GM19395 (cell line): ENCODE results near the gene SPEF2.

Experiments
- ATAC-seq: cut with Tn5 transposase; IDR thresholded peaks from one replicate; pipeline ENCODE4 v1.9.1; 2021; ENCODE audit warnings: mild to moderate bottlenecking, moderate library complexity; ENCODE audit not compliant: unreplicated experiment

Gene SPEF2

GRCh38 chr5:35776757-35777156, 159.1 kb downstream of the SPEF2 start:
- no peak for ATAC-seq

DNA sequence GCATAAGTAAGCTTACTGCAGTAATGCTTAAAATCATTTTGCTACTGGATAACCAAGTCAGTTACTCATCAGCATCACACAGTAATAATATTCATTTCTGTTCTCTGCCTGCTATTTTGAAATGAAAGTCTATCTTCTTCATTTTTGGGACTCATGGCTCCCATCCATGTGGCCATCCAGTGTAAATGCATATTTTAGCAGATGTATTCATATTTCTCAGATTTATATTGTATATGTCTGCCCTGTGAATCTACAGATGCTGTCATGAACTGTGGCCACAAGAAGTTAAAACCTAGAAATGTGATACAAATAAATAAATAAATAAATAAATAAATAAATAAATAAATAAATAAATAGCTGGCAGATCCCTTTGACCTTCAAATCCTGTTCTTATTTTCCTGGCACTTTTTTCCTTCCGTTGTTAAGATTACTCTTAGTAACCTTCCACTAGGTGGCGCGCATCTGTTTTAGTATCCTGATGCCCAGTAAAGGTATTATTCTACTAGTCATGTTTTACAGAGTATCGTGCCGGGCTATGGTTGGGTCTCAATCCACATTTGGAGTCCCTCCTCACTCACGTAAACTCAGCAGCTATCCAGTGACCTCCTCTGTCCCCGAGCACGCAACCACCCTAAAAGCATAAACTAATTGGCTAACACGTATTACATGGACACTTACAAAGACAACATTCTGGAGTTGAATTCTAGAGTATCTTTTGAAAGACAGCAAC, 159.9 kb downstream of the SPEF2 start:
- ATAC-seq: peak; percentile 79

DNA sequence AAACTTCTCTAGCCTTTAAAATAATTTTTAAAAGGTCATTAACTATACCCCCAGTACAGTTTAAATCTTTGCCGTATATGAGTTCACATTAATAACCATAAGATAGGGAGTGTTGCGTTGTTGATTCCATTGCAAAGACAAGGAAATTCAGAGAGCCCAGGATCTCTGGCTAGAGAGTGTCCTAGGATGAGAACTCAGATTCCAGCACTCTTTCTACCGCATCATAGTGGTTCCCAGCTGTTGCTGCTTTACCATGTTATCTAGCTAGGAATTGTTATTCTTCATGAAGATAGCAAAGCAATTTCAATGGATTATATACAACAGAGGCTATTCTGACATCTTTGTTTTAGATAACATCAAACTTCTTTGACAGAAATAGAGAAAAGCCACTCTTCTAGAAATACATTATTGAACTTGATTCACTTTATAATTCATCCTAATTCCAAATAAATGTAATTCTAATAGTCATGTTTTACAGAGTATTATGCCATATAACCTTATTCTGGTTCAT, 160.7 kb downstream of the SPEF2 start:
- no peak for ATAC-seq

DNA sequence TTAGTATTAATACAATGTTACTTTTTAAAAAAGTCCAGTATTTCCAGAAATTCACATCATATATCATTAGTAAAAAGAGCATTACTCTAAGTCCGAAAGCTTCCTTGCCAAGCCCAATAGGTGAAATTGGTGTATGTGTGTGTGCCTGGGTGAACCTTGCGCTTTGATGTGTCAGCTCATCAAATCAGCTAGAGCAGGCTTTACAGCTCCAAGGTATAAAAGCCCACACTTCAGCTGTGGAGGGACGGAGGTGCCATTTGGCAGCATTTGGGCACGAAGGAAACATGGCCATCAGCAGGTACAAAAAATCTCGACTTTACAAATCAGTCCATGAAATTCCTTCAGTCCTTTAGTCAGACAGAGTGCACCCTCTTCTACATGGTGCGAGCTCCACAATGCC, 162.6 kb downstream of the SPEF2 start:
- no peak for ATAC-seq

GRCh38 chr5:35781181-35781790, 163.6 kb downstream of the SPEF2 start:
- ATAC-seq: no peak

DNA sequence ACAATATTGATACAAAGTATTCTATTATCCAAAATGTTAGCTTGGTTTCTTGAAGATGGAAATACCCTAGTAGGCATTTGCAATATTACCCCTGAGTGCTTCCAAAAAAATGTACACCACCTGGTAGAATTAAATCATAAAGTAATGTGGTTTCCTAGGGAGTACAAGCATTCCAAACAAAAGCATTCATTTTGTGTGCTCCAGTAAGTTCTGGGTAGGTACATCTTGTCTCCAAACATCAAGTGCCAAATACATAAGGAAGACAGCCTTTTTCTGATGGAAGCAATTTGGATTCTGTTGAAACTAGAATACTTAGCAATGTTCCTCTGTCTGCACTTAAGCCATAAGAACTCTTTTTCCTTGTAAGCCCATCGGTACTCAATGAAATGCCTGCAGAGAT, 165.9 kb downstream of the SPEF2 start:
- no peak for ATAC-seq

DNA sequence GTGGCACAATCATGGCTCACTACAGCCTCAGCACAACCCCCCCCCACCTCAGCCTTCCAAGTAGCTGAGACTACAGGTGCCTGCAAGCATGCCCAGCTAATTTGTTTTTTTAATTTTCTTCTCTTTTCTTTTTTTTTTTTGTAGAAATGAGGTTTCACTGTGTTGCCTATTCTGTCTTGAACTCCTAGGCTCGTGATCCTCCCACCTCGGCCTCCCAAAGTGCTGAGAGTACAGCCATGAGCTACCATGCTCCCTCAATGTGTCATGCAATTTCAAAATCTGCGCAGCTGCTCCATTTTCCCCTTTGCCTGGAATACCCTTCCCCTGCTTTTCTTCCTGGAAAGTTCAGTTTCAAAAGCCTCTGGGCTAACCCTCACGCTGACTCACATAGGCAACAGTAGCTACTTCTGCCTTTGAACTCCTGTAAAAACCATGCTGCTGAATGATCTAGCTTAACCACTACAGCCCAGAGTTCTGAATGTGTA, 168.0 kb downstream of the SPEF2 start:
- no peak for ATAC-seq

GRCh38 chr5:35788724-35789123, 171.1 kb downstream of the SPEF2 start:
- ATAC-seq: no peak

- ATAC-seq: no peak
These were observed 172.2 kb downstream of the SPEF2 start for GRCh38 chr5:35789732-35790456.

GRCh38 chr5:35790457-35790822, 172.8 kb downstream of the SPEF2 start:
- ATAC-seq: no peak

GRCh38 chr5:35794328-35794619, 176.6 kb downstream of the SPEF2 start:
- no peak for ATAC-seq

DNA sequence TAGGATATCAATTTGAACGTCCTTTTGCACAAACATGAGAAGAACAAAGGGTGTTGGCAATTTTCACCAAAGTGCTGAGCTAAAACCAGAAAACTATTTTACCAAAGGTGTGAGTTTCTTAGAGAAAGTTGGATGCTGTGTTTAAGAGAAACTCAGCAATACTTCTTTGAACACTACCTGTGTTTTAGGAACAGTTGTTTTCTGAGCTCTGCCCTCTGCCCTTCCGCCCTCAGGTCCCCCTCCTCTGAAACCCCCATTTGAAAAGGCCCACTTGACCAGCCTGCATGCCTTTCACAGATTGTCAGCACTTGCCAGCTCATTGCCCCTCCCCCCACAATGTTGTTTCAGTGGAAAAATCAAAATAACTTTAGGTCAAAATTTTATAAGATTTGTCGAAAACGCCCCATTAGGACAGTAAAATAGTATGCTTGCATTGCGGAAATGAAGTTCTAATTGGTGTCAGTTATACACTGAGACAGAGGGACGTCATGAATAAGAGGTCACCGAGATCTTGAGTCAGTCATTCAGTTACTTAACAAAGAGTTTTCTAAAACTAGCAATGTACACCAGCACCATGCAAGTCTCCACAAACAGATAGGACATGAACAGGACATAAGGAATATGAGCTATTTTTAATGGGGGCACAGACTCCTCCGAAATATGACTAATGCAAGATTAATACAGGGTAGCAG, 177.2 kb downstream of the SPEF2 start:
- no peak for ATAC-seq

GRCh38 chr5:35799181-35799580, 181.5 kb downstream of the SPEF2 start:
- ATAC-seq: no peak

GRCh38 chr5:35799753-35800152, 182.1 kb downstream of the SPEF2 start:
- no peak for ATAC-seq

DNA sequence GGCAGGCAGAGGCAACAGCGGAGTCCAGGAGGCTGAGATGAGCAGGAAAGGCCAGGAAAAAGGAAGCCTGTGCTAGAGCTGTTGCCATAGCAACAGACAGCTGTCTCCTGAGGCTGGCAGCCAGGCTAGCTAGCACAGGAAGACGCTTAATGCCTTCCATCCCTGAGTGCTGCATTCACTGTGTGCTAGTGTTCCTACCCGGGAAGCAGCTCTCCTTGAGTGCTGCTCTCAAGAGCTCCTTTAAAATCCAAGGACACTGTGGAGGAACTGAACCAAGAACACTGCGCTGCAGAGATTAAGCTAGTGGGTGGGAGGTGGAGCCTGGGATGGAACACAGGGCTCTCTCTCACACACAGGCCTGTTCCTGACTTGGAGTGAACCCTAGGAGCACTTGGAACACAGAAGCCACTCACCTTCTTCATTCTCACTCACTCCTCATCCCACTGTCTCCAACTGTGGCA, 185.6 kb downstream of the SPEF2 start:
- ATAC-seq: no peak

DNA sequence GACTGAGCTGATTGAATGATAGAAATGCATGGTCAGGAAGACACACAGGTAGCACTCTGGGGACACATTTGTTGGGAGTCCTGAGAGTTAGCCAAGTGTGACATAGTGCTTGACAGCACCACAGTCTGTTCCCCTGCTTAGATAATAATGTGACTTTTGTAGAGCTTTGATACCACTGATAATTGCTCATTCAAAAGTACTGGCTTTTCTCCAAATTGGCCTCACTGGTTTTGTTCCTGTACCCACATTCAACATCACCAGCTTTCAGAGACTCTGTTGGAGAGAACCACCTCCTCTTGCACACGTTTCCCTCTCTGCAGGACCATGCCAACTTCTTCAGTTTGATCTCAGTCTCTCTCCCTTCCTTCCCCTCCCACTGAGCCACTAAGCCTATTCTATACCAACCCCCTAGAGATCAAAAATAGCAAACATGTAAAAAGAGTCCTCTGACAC, 186.6 kb downstream of the SPEF2 start:
- ATAC-seq: no peak

DNA sequence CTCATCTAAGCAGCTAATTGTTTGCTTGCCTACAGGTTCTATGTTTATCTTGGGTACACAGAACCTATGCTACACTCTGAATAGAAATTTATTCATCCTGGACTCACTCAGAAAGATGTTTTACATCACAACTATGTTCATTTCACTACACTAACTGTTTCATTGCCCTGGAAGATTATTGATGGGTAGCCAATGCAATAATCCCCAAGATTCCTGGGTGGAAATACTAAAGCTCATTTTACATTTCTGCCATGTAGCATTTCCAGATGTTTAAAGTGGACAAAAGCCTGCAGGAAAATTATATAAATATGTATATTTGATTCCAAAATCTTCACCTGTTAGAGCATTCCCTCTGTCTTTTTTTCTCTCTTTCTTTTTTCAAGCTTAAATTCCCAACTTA, 187.2 kb downstream of the SPEF2 start:
- ATAC-seq: no peak

- no peak for ATAC-seq
These were observed 192.9 kb downstream of the SPEF2 start for GRCh38 chr5:35810601-35811000.

- ATAC-seq: no peak
These were observed 193.6 kb downstream of the SPEF2 start for GRCh38 chr5:35811108-35811741.

DNA sequence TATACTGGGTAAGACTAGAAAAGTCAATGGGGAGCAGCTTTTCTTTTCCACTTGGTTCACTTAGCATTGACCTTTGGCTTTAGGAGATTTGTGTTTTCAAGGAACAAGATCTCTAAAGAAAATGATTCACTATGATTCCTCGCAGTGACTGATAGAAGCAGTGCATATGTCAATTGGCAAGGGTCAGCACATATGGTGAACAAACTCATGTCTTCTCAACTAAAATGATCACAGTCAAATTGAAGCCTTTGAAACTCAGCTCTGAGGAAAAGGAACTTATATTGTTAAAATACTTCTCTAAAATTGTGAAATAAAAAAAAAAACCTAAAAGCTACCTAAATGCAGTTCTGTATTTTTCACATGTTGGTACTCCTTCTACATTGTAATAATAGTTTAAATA, 195.9 kb downstream of the SPEF2 start:
- ATAC-seq: no peak
